Left lung (tissue), 10 donors: Measurements from ENCODE around the gene BSPH1. TPM values are rescaled to one million over a fixed set of nuclear protein-coding genes. Genes with fewer than 3 reads are reported as not detected.

Experiments
- ATAC-seq: fragments of 200-7000 bp; cut with Tn5 transposase; one replicate; pipeline ENCODE4 v1.9.1; 2020; ENCODE audit warnings: moderate library complexity
- DNase-seq, 4 donors: peaks; one replicate each; pipeline ENCODE4 v3.0.0-alpha.2; 2013 to 2020
- H3K27ac ChIP-seq, 2 donors: fragments of 200-600 bp; sonication (generic) in 1 of 2; one replicate each; pipeline versions ENCODE4 v1.5.0 to v1.8.0; 2020 to 2021
- H3K27me3 ChIP-seq, 2 donors: fragments of 200-600 bp; sonication (generic) in 1 of 2; one replicate each; pipeline versions ENCODE4 v1.5.0 to v1.8.0; 2020 to 2021
- H3K36me3 ChIP-seq, 2 donors: fragments of 200-600 bp; sonication (generic) in 1 of 2; one replicate each; pipeline versions ENCODE4 v1.5.0 to v1.8.0; 2020 to 2021
- H3K4me1 ChIP-seq, 2 donors: fragments of 200-600 bp; one replicate each; pipeline ENCODE4 v1.8.0; 2021
- H3K4me3 ChIP-seq, 2 donors: fragments of 200-600 bp; sonication (generic) in 1 of 2; one replicate each; pipeline versions ENCODE4 v1.5.0 to v1.8.0; 2020 to 2021; ENCODE audit warnings: mild to moderate bottlenecking in 1 of 2
- H3K9me3 ChIP-seq, 2 donors: fragments of 200-600 bp; sonication (generic) in 1 of 2; one replicate each; pipeline versions ENCODE4 v1.5.0 to v1.8.0; 2020 to 2021
- CTCF ChIP-seq, 2 donors: fragments of 200-600 bp; sonication (generic) in 1 of 2; IDR thresholded peaks; one replicate each; pipeline versions ENCODE4 v1.5.0 to v1.8.0; 2021; ENCODE audit warnings: antibody characterized with exemption in 2 of 2
- intact Hi-C, 2 donors: fragments of 100-400 bp; cut with DNase I; formaldehyde crosslinking; loops; one replicate each; pipeline versions ENCODE4 v1.11.2 to v1.14.2; 2022
- polyA plus RNA-seq, 6 donors: library from polyadenylated mRNA; unstranded; fragments of 120-200 nt; gene quantifications; one replicate each; pipeline ENCODE4 v1.2.1, GENCODE V29; 2013; ENCODE audit not compliant: insufficient read length in 6 of 6
- total RNA-seq, 2 donors: library from RNA; stranded (reverse); fragmentation: NEBNext Ultra II Directional; extraction: Animal tissue kit (Norgen Biotek cat#: 25700); gene quantifications; one replicate each; pipeline ENCODE4 v1.2.1, GENCODE V29; 2021
- donor health status: DM: no; HTN: yes; CAD: no.
- donor health status: DM: no; HTN: no; CAD: no.

The BSPH1 gene
- total and polyA plus RNA-seq, 8 donors = not detected

- no peak for ATAC-seq
- Histone ChIP-seq H3K4me1 (no peaks in the 10 kb centered on the region), H3K9me3 (no peaks in the 10 kb centered on the region), H3K36me3 (no peaks in the 10 kb centered on the region), H3K4me3 (no peak overlapping the region), H3K27ac (no peak overlapping the region), H3K27me3 (peaks cover 0 to 15% of the 10 kb centered on the region in 2 donors)
- no peak for DNase-seq
- intact Hi-C loops = no loop called here
- TF ChIP-seq CTCF (IDR thresholded peaks at IDR 0.05) = no peak
These were observed 14.8 kb upstream of the BSPH1 start for GRCh38 chr19:48006762-48007161.

GRCh38 chr19:48004236-48004635, 12.3 kb upstream of the BSPH1 start:
- H3K27me3 ChIP-seq = peaks cover 0 to 15% of the 10 kb centered on the region in 2 donors
- no peaks in the 10 kb centered on the region for H3K36me3 ChIP-seq
- no peak for DNase-seq
- H3K4me3 ChIP-seq = no peak overlapping the region
- intact Hi-C loops = no loop called here
- H3K4me1 ChIP-seq = no peaks in the 10 kb centered on the region
- H3K9me3 ChIP-seq = no peaks in the 10 kb centered on the region
- ATAC-seq = no peak
- TF ChIP-seq CTCF (IDR thresholded peaks at IDR 0.05) = no peak
- H3K27ac ChIP-seq = no peak overlapping the region

DNA sequence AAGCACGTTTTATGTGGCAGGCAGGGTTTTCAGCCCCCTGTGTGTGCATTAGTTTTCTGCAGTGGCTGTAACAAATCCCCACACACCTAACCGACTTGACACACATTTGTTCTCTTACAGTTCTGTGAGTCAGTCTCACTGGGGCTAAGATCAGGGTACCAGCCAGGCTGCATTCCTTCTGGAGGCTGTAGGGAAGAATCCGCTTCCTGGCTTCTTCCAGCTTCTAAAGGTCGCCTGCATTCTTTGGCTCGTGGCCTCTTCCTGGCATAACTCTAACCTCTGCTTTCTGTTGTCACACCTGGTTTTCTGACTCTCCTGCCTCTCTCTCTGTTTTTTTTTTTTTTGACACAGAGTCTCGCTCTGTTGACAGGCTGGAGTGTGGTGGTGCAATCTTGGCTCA, 8.9 kb upstream of the BSPH1 start:
- no peak for DNase-seq
- H3K4me1 ChIP-seq = no peaks in the 10 kb centered on the region
- no peak for TF ChIP-seq CTCF (IDR thresholded peaks at IDR 0.05)
- ATAC-seq = no peak
- no peak overlapping the region for H3K4me3 ChIP-seq
- H3K27ac ChIP-seq = no peak overlapping the region
- no peaks in the 10 kb centered on the region for H3K36me3 ChIP-seq
- no peaks in the 10 kb centered on the region for H3K9me3 ChIP-seq
- intact Hi-C loops = no loop called here
- peaks cover 0 to 20% of the 10 kb centered on the region in 2 donors for H3K27me3 ChIP-seq

- intact Hi-C loops = no loop called here
- no peak overlapping the region for H3K27ac ChIP-seq
- no peak overlapping the region for H3K4me3 ChIP-seq
- H3K27me3 ChIP-seq = peaks cover 0 to 14% of the 10 kb centered on the region in 2 donors
- DNase-seq = no peak
- no peaks in the 10 kb centered on the region for H3K4me1 ChIP-seq
- H3K36me3 ChIP-seq = no peaks in the 10 kb centered on the region
- H3K9me3 ChIP-seq = no peaks in the 10 kb centered on the region
- TF ChIP-seq CTCF (IDR thresholded peaks at IDR 0.05) = no peak
- no peak for ATAC-seq
These were observed 6.8 kb upstream of the BSPH1 start for GRCh38 chr19:47998800-47999199.

DNA sequence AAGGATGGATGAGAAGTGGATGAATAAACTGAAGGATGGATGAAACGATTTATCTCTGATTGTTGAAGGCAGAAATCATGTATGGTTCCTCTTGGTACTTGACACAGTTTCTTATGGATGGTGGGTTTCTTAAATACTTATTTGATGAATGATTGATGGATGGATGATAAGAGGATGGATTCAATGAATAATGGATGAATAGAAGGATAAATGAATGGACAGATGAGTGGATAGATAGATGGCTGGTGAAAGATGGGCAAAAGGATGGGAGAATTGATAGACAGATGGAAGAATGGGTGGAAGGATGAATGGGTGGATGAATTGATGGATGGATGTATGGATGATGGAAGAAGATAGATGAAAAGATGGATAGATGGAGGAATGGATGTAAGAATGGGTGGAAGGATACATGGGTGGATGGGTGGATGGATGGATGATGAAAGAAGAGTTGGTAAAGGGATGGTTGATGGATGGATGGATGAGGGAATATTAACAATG, 4.3 kb upstream of the BSPH1 start:
- H3K9me3 ChIP-seq = no peaks in the 10 kb centered on the region
- intact Hi-C loops = no loop called here
- no peak for ATAC-seq

More for the DNA sequence above, 4.3 kb upstream of the BSPH1 start:
- DNase-seq = no peak
- H3K36me3 ChIP-seq = no peaks in the 10 kb centered on the region
- H3K4me1 ChIP-seq = no peaks in the 10 kb centered on the region
- no peak overlapping the region for H3K27ac ChIP-seq
- H3K4me3 ChIP-seq = no peak overlapping the region
- TF ChIP-seq CTCF (IDR thresholded peaks at IDR 0.05) = no peak
- peaks cover 0 to 34% of the 10 kb centered on the region in 2 donors for H3K27me3 ChIP-seq
